GM12878 (cell line): Measurements from ENCODE around the gene ASPDH.

ENCODE experiments used
- BRCA1 ChIP-seq: IDR thresholded peaks from 2 replicates; pipeline ENCODE4 v1.6.1; 2011; ENCODE audit warnings: low read depth, low read length, improper control_type of control experiment
- CHD2 ChIP-seq: IDR thresholded peaks from 2 replicates; pipeline ENCODE4 v1.6.1; 2011; ENCODE audit warnings: low read depth, low read length, improper control_type of control experiment, borderline replicate concordance
- CTCF ChIP-seq, 3 experiments: IDR thresholded peaks in 2 of 3; conservative IDR thresholded peaks in 1 of 3; 2 replicates each; pipeline ENCODE4 v1.5.1; 2011; ENCODE audit warnings: low read depth in 3 of 3, low read length in 3 of 3, mild to moderate bottlenecking in 3 of 3, control low read depth in 2 of 3, moderate library complexity in 2 of 3, inconsistent platforms in 1 of 3, mixed read lengths in 1 of 3; ENCODE audit not compliant: control insufficient read depth in 2 of 3, insufficient read depth in 1 of 3; ENCODE audit errors: extremely low read depth in 1 of 3
- EZH2 ChIP-seq: IDR thresholded peaks from 2 replicates; pipeline ENCODE4 v1.6.1; 2012; ENCODE audit warnings: low read depth, mild to moderate bottlenecking, control low read depth, inconsistent platforms, low read length, borderline replicate concordance; ENCODE audit not compliant: control insufficient read depth
- MTA3 ChIP-seq: IDR thresholded peaks from 2 replicates; pipeline ENCODE4 v1.6.1; 2012; ENCODE audit warnings: low read length, inconsistent platforms, borderline replicate concordance
- RBBP5 ChIP-seq: fragments of 200-600 bp; sonication (generic); conservative IDR thresholded peaks from 2 replicates; pipeline ENCODE4 v1.6.1; 2016
- TAF1 ChIP-seq: IDR thresholded peaks from 2 replicates; pipeline ENCODE4 v1.6.1; 2011; ENCODE audit warnings: mild to moderate bottlenecking, low read depth, low read length, borderline replicate concordance

GRCh38 chr19:50507376-50507775 is 6.3 kb downstream of the ASPDH start:
- no peak for TF ChIP-seq CHD2
- no peak for TF ChIP-seq BRCA1
- TF ChIP-seq EZH2: no peak
- TF ChIP-seq TAF1: no peak
- TF ChIP-seq MTA3: no peak
- no peak for TF ChIP-seq CTCF (IDR thresholded peaks at IDR 0.05 in 2 of 3, conservative IDR thresholded peaks at IDR 0.05 in 1 of 3; ENCODE audit: control insufficient read depth in 2 of 3, extremely low read depth in 1 of 3, insufficient read depth in 1 of 3, low read depth in 3 of 3, low read length in 3 of 3)
- TF ChIP-seq RBBP5: no peak
